DMS 273 treated with DMSO at 0.1 percent for 48 hours (cell line): ENCODE results near the gene TTC39B.
A peak's percentile ranks its signal among the peaks of the same experiment; 100 is the strongest.
"Not testable (repeated sequence)": the region's sequence is repeated elsewhere in the genome, so short reads cannot be mapped to it uniquely, and the experiment has no call there.

ENCODE experiments used
- DNase-seq: peaks from one replicate; lab custom pipeline; 2025; lab: John Stamatoyannopoulos, UW

TTC39B gene

DNA sequence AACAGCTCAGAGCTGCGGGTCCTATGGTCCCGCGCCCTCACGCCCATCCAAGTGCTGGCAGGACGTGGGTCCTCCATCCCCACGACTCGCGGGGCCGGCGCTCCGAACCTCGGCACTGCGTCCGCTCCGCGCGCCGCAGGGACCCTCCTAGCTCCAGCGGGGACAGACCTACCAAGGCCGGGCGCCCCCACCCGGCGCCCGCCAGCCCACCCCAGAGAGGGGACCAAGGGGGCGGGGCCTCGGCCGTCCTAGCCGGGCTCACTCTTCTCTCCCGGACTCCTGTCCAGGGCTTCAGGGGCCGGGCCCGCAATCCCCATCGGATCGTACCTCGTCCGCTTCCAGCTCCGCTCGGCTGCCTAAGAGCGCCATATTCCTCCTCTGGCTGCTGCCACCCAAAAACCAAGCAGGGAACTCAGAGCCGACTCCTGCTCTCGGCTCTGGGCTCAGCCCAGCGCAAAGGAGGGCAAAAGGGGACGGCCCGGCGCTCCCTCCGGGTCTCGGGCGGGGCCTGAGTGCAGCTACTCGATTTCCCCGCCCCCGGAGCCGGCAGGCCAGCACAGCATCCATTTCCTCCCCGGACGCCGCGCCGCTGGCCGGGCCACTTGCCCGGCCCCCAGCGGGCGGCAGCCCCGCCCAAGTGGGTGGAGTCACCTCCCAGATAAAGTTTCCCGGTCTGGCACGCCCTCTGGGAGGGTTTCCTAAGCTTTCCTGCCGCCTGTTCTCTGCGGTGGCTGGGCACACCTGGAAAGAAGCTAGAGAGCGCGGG is at the start of gene TTC39B:
Gene TTC39B (minus strand): TSS at position 460 of the 766 bp plus-strand sequence. CDS start 91 bp downstream, at position 369.
- peak; percentile 67 for DNase-seq

DNA sequence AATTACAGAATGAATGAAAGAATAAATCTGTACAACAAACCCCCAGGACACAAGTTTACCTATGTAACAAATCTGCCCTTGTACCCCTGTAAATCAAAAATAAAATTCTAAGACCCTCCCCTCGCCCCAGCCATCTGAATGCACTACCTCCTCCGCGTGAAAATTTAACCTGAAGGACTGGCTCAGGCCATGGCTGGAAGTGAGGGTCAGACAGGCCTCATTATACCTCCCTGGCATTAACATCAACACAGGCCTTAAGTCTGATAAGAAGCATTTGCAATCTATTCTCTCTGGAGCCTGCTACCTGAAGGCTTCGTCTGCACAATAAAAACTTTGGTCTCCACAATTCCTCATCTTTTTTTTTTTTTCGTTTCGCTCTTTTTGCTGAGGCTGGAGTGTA is 48.7 kb upstream of the TTC39B start:
- no peak for DNase-seq

DNA sequence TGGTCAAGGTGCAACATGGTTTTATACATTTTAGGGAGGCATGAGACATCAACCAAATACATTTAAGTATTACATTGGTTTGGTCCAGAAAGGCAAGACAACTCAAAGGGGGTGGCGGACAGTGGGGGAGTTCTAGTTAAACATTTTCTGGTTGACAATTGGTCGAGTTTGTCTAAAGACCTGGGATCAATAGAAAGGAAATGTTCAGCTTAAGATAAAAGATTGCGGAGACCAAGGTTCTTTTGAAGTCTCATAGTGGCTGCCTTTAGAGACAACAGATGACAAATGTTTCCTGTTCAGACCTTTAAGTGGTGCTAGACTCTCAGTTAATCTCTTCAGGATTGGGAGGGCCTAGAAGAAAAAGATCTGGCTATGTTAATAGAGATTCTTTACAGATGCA is 47.7 kb upstream of the TTC39B start:
- DNase-seq: no peak

DNA sequence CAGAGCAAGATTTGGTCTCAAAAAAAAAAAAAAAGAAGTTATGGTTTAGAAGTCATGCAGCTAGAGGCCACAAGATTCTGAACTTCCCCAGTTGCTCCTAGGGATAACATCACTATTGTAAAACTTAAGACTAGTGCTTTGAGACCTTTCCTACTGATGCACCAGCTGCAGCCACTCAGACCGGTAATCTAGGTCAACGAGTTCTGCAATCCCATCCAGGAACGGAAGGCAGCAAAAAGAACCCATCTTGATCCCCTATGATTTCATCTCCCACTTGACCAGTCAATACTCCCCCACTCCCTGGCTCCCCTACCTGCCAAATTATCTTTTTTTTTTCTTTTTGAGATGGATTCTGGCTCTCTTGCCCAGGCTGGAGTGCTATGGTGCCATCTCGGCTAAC is 46.9 kb upstream of the TTC39B start:
- DNase-seq: no peak

DNA sequence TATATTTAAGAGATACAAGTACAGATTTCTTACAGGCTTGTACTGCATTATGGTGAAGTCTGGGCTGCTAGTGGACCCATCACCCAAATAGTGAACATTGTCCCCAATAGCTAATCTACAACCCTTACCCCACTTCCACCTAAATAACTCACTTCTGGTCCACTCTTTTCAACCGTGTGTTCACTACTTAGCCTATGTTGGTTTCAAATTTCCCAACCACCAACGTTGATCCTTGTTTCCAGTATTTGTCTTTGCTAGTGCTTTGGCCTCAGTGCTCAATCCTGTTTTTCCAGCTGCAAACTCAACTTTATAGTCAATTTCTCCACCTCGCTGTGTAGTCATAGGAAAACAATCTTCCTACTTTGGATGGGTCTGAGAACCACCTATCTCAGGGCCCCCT is 45.3 kb upstream of the TTC39B start:
- DNase-seq: no peak

DNA sequence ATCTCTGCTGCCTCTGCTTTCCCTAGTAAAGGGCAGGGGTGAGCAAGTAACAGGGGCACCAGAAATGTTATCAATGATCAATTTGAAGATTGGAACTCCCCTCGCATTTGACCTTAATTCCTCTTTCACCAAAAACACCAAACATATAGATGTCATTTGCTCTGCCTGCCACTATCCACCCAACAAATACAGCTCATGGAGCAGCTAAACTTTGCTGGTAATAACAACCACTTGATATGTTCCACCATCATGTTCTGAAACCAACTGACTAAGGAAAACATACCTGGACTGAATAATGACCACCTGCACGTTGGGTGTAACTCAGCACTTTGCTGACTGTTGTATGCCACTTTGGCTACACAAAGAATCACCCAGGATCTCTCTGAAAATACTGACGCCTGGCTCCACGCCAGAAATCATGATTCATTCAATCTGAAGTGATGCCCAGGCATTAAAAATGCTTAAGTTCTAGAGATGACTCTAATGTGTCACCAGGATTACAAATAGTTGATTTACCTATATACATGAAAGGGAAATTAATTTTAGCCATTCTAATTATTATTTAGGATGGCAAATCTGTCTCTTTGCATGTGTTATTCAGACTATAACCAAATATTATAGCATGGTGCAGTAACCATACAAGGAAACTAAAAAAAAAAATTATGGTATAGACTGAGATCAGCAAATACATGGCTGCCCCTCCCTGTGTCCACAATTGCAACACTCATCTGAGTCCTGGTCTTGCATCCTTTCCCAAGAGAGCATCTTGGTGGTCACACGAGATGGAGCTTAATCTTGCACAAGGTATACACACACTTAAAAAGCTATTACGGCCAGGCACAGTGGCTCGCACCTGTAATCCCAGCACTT is 43.1 kb upstream of the TTC39B start:
- DNase-seq: no peak

DNA sequence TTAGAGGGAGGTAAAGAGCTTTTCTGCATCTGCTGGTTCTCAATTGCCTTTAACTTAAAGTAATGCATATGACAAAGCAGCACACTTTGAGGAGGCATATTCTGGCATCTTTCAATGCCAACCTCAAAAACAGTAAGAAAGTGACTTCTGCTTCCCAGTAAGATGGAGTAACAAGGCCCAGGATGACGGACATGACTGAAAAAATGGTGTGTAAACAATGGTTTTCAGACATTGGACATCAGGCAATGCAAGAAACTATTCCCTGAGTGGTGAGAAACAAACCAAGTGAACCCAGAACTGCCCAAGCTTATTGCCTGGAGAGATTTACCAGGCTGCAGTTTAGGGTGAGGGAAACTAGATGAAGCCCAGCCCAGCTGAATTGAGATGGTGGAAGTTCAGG is 39.8 kb upstream of the TTC39B start:
- DNase-seq: no peak

DNA sequence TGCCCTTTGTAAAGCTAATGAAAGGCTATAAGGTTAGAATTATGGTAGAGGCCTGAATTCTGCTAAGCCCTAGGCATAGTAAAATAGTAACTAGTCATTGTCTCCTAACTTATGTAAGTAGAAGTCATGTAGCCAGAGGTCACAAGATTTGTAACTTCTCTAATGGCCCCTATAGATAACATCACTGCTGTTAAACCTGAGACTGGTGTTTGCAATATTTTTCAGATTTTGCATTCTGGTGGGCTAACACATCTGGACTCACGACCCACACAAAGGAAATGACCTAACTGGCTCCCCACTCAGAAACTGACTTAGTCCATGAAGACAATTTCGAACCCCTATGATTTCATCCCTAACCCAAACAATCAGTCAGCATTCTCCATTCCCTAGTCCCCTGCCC is 37.2 kb upstream of the TTC39B start:
- DNase-seq: no peak

DNA sequence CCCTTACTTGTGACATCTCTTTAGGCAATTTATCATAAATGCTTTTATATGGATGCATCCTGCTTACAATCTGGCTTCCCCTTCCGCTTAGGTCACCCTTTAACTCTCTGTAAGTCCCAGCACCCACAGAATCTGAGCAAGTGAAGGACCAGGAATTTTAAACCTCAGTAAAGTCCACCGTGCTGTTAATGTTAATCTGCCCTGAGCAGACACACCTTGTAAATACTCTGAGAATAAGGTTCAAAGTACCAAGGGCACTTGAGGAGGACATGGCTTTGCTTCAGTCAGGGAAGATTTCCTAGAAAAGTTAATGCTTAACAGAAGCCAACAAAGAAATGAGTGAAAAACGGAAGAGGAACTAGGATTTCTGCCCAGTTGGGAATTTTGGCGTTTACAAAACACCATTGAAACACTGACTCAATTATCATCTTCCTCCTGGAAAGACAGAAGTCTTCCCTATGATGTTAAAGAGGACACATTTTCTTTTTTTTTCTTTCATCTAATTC is 26.4 kb upstream of the TTC39B start:
- DNase-seq: no peak

DNA sequence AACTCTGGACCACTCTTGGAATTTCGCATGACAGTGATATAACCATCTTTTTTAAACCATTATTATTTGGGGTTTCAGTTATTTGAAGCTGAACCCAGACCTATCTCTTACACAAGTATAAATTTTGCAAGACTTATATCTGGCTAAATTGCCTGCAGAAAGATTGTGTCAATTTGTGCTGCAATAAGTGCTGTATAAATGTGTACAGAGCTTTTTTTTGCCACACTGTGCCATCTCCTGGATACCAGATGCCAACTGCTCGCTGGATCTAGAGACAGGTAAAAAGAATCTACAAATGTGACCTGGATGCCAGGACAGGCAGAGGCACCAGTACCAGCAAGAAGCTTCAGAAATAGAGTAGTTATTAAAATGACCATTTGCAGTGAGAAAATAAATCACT is 25.9 kb upstream of the TTC39B start:
- no peak for DNase-seq

DNA sequence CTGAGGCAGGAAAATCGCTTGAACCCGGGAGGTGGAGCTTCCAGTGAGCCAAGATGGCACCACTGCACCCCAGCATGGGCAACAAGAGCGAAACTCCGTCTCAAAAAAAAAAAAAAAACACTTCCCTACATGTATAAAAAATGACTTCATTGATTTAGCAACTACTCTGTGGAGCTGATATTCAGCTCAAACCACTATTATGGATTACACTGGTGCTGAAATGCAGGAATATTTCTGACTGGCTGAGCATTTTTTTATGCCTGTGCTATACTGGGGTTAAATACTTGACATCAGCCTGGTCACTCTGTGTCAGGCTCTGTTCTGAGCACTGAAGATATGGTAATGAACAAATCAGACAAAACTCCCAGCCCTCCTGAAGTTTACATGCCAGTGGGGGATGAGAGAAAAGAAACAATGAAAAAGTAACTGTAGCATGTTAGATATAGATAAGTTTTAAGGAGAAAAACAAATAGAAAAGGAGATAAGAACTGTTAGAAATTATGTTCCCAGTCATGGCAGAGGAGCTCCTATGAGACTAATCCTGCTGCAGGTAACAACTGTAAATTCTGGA is 22.6 kb upstream of the TTC39B start:
- DNase-seq: no peak

DNA sequence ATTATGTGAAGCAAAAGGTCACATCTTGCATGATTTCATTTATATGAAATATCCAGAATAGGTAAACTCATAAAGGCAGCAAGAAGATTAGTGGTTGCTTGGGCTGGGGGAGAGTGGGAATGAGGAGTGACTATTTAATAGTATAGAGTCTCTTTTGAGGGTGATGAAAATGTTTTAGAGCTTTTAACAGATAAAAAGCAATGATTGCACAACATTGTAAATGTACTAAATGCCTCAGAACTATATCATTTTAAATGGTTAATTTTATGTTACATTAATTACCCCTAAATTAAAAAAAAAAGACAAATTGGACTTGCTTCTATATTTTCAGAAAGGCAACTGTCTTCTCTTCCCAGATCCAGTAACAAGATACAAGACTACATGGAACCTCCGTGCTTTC is 21.9 kb upstream of the TTC39B start:
- no peak for DNase-seq

DNA sequence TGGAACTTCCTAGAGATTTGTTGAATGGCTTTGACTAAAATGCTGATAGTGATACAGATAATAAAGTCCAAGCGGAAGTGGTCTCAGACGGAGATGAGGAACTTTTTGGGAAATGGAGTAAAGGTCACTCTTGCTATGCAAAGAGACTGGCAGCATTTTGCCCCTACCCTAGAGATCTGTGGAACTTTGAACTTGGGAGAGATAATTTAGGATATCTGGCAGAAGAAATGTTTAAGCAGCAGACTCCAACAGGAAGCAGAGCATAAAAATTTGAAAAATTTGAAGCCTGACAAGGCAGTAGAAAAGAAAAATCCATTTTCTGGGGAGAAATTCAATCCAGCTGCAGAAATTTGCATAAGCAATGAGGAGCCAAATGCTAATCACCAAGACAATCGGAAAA is 15.7 kb upstream of the TTC39B start:
- DNase-seq: not testable (repeated sequence)

DNA sequence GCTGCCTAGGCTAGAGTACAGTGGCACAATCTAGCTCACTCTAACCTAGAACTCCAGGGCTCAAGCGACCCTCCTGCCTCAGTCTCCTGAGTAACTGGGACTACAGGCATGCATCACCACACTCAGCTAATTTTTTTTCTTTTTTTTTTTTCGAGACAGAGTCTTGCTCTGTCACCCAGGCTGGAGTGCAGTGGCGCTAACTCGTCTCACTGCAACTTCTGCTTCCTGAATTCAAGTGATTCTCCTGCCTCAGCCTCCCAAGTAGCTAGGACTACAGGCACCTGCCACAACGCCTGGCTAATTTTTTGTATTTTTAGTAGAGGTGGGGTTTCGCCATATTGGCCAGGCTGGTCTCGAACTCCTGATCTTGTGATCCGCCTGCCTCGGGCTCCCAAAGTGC is 12.6 kb upstream of the TTC39B start:
- not testable (repeated sequence) for DNase-seq

DNA sequence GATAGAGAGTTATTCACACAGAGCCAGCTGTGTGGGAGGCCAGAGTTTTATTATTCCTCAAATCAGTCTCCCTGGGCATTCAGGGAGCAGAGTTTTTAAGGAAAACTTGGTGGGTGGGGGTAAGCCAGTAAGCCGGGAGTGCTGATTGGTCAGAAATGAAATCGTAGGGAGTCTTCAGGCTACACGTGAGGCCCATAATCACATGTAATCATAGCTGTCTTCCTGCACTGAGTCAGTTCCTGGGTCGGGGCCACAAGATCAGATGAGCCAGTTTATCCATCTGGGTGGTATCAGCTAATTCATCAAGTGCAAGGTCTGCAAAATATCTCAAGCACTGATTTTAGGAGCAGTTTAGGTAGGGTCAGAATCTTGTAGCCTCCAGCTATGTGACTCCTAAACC is 10.8 kb upstream of the TTC39B start:
- no peak for DNase-seq

DNA sequence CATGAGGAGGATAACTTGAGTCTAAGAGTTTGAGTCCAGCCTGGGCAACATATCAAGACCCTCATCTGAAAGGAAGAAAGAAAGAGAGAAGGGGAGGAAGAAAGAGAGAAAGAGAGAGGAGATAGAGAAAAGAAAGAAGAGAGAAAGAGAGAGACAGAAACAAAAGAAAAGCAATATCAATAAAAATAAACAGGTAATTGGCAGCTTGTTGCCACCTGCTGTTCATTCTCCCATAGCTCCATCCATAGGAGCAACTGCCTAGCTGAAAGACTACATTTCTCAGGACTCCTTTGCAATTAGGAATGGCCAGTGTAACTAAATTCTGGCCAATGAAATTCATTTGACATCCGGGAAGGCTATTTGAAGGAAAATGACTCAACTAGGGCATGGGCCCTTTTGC is 4.6 kb upstream of the TTC39B start:
- DNase-seq: no peak

DNA sequence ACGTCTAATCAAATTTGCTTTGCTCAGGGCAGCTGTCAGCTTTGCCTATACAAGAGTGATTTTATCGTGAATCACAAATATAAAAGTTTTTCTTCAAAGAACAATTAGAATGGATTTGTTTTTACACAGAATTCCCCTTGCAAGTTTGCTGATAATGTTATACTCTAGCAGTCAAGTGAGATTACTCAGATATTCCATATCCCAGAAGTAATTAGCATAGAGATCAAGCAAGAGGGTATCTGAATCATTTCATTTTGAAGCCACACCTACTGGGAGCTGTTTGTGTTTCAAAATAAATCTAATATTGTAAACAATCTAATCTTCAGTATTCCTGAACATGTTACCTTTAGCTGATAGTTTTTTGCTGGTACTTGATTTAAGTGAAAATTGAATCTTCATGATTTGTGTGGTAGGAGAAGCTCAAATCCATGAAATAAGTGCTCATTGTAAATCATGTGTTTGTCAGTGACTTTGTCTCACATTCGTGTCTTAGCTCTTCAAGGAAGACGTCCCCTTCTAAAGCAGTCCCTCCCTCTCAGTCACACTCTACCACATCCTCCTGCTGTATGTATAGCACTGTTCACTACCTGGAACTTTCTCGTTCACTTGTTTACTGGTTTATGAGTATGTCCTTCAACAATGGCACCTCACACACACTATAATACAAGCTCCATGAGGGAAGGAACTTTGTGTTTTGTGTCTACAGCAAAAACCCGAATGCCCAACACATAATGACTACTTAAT is 3.3 kb upstream of the TTC39B start:
- no peak for DNase-seq

DNA sequence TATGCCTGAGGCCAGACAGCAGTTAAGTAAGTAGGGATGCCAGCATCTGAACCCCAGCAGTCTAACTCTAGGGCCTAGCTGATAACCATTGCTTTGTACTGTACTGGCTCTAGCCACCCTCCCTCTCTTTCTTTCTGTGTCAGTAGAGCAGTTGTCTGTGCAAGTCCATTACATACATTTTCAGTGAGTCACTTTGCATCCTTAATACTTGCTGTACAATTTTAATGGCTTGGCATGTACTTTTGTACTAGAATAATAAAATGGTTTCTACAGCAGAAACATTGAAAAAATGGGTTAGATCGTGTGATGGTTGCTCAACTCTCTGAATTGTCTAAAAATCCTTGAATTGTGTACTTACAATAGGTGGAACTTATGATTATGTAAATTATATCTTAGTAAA is 1.5 kb upstream of the TTC39B start:
- DNase-seq: no peak

DNA sequence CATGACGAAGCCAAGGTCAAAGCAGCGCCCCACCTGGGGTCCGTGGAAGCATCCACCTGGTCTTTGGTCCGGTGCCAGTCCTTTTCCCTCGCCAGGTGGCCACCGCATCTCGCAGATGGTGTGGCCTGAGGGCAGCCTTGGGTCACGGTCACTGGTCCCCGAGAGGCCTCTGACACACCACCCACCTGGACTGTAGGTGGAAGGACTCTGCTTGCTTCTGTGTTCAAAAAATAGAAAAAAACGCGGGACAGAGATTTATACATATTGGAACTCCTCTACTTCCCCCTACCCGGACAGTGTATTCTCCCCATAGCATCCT is 466 bp upstream of the TTC39B start:
- no peak for DNase-seq

DNA sequence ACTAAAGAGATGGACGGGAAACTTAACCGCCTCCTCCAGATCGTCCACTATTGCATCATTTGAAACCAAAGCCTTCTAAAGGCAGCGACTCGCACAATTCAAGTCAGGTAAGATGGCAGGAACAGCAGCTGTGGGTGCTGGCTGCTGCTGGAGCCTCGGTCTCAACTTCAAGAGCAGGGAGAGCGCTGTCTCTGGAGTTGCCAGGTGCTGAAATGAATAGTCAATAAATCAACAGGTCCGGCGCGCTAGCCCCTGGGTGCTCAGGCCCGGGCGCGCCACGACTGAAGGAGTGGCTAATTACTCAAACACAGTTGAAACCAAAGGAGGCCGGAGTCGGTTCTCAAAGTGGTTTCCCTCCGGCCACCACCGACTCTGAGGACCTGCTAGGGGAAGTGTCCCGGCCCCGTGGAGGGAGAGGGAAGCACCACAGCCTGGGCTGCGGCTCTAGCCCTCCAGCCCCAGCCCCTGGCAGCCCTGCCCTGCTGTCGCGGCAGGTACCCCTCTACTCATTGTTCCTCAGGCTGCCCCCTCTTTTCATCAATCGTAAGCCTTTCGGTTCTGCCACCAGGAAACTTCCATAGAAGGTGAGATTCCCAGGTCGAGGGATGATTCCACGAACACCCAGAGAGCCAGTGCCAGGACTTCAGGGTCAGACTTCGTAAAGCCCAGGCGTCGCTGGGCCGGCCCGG is 804 bp downstream of the TTC39B start:
- peak; percentile 23 for DNase-seq

DNA sequence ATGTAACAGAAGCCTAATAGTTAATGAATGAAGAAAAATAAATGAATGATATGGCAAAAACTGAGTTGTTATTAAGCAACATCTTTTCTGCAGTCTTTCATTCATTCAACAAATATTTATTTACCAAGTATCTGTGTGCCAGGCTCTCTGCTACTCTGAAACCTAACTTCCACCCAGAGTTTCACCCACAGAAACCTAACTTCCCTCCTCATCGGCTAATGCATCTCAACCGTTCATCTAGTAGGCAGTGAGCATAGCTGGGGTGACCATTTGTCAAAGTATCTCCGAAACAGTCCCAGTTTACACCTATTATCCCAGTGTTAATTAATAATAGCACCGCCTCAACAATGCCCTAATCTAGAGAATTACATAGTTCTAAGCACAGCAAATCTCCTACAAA is 1.5 kb downstream of the TTC39B start:
- DNase-seq: no peak

DNA sequence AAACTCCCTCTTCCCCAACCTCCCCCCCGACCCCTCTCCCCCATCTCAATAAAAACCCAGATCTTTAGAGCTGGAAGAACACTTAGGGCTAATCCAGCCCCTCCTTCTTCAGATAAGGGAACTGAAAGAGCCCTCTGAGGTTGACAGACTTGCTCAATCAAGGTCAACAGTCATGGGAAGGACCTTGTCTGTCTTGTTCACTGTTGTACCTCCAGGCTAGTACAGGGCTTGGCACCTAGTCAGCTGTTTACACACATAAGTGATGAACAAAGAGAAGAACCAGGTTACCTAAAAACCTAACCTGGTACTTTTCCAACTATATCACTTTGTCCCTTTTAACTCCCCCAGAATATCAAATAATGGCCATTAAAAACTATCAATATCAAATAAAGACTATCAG is 2.4 kb downstream of the TTC39B start:
- no peak for DNase-seq
